Lung (tissue), 12 donors: ENCODE measurements around the gene AHRR. TPM values are rescaled to one million over a fixed set of nuclear protein-coding genes. Genes with fewer than 3 reads are reported as not detected.

Experiments
- ATAC-seq: fragments of 200-7000 bp; cut with Tn5 transposase; one replicate; pipeline ENCODE4 v1.9.1; 2020; ENCODE audit warnings: moderate number of reproducible peaks; ENCODE audit not compliant: insufficient read depth, low FRiP score
- DNase-seq, 3 donors: peaks; one replicate each; pipeline ENCODE4 v3.0.0-alpha.2; 2013 to 2017
- H3K27ac ChIP-seq, 2 donors: one replicate each; pipeline ENCODE4 v1.5.1; 2013; ENCODE audit warnings: mild to moderate bottlenecking in 2 of 2, moderate library complexity in 2 of 2, control low read depth in 1 of 2, inconsistent platforms in 1 of 2, low read depth in 1 of 2, low read length in 1 of 2
- H3K27me3 ChIP-seq, 3 donors: one replicate each; pipeline ENCODE4 v1.5.1; 2013; ENCODE audit warnings: low read length in 2 of 3; ENCODE audit not compliant: control insufficient read depth in 3 of 3, insufficient read depth in 3 of 3
- H3K36me3 ChIP-seq, 4 donors: one replicate each; pipeline ENCODE4 v1.5.1; 2013; ENCODE audit warnings: low read length in 4 of 4, mild to moderate bottlenecking in 1 of 4, moderate library complexity in 1 of 4; ENCODE audit not compliant: control insufficient read depth in 4 of 4, insufficient read depth in 4 of 4
- H3K4me1 ChIP-seq, 5 donors: one replicate each; pipeline ENCODE4 v1.5.1; 2013; ENCODE audit warnings: low read length in 5 of 5, mild to moderate bottlenecking in 2 of 5, moderate library complexity in 1 of 5; ENCODE audit not compliant: control insufficient read depth in 5 of 5, insufficient read depth in 5 of 5
- H3K4me3 ChIP-seq: one replicate; pipeline ENCODE4 v1.5.1; 2013; ENCODE audit warnings: mild to moderate bottlenecking, control low read depth, moderate library complexity
- H3K9ac ChIP-seq, 2 donors: one replicate each; pipeline ENCODE4 v1.5.1; 2013; ENCODE audit warnings: low read length in 2 of 2, control low read depth in 1 of 2; ENCODE audit not compliant: insufficient read depth in 1 of 2
- H3K9me3 ChIP-seq, 4 donors: one replicate each; pipeline ENCODE4 v1.5.1; 2013; ENCODE audit warnings: low read length in 3 of 4, mild to moderate bottlenecking in 1 of 4, moderate library complexity in 1 of 4; ENCODE audit not compliant: control insufficient read depth in 4 of 4, insufficient read depth in 3 of 4
- CTCF ChIP-seq: IDR thresholded peaks from 2 replicates; pipeline ENCODE4 v1.5.1; 2012; ENCODE audit warnings: mild to moderate bottlenecking; ENCODE audit errors: control extremely low read depth, extremely low read depth
- WGBS, 2 donors: extraction: QIAGEN DNeasy Blood & Tissue Kit; methylation state at CpG; one replicate each; pipeline ENCODE4 v1.1.7; 2013; 5-methylcytosine and 5-hydroxymethylcytosine counted together
- polyA plus RNA-seq, 2 donors: library from polyadenylated mRNA; stranded (reverse); fragments of 200-250 nt; gene quantifications; one replicate each; pipeline ENCODE4 v1.2.1, GENCODE V29; 2013
- total RNA-seq, 2 donors: library from RNA; depleted of rRNA in 1 of 2; stranded (reverse); fragments of >200 nt in 1 of 2; gene quantifications; one replicate each; pipeline ENCODE4 v1.2.1, GENCODE V29; 2014 to 2021
- donor health status: control.
- donor health status: control.
- donor health status: Bipolar disorder and iron deficiency.
- donor health status: healthy.
- donor health status: DM: yes; HTN: yes; CAD: no.

Gene AHRR
- total and polyA plus RNA-seq, 4 donors: 0.63 to 8.8 (median 2.8) TPM

- Histone ChIP-seq H3K9ac (no peak overlapping the region), H3K36me3 (no peaks in the 10 kb centered on the region), H3K4me1 (peaks cover 0 to 15% (median 0%) of the 10 kb centered on the region in 5 donors), H3K27me3 (peaks cover 5 to 57% (median 23%) of the 10 kb centered on the region in 3 donors), H3K4me3 (no peak overlapping the region), H3K9me3 (peaks cover 0 to 2% (median 0%) of the 10 kb centered on the region in 4 donors), H3K27ac (peak overlapping the region in 1 of 2 donors; percentile 26)
- 63 to 64% methylated on average over 30 of the region's 30 CpGs for WGBS, 2 donors
- DNase-seq: no peak
- TF ChIP-seq CTCF: no peak
- ATAC-seq: no peak
Measured at GRCh38 chr5:322942-323879, 1.7 kb downstream of the AHRR start.

DNA sequence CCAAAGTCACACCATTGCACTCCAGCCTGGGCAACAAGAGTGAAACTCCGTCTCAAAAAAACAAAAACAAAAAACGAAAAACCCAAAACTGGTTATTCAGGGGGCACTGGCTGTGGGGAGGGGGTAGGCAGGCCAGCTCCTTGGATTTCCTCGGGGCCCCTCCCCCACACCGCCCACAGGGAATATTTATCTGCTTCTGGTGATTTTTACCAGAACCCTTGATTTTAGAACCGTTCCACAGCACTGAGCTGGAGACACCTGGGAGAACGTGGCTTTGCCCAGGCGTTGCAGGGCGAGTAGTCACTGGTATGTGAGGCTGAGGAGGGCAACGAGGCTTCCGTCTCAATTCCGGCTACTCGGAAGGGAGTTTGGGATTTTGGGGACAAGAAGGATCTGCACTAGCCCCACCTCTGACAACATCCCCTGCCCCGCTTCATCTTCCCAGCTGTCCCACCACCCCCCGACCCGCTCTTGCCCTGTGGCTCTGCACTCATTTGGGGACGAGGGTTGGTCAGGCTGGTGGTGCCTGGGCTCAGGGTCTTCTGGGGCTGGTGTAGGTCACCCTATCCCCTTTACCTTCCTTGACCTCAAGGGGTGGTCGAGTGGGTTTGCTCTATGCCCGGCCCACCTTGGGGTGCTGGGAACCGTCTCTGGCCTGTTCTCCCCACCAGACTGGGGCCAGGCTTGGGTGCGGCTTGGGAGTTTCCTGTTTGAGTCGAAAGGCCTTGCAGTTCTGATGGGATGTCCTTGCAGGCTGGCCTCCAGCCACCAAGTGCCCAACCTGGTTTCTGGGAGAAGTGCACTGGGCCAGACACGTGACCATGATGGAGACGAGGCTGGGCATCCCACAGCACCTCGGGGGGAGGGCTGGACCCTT, 3.5 kb downstream of the AHRR start:
- no peak for TF ChIP-seq CTCF
- H3K9ac ChIP-seq: no peak overlapping the region
- peaks cover 0 to 40% (median 11%) of the 10 kb centered on the region in 3 donors for H3K27me3 ChIP-seq
- H3K4me1 ChIP-seq: peaks cover 0 to 15% (median 0%) of the 10 kb centered on the region in 5 donors
- no peak overlapping the region for H3K27ac ChIP-seq
- DNase-seq (no peak), ATAC-seq (no peak)
- no peak overlapping the region for H3K4me3 ChIP-seq
- H3K9me3 ChIP-seq: no peaks in the 10 kb centered on the region
- no peaks in the 10 kb centered on the region for H3K36me3 ChIP-seq
- WGBS, 2 donors: 80 to 85% methylated on average over 24 of the region's 24 CpGs

- DNase-seq: no peak
- no peak for ATAC-seq
- 90 to 92% methylated on average over 7 of the region's 7 CpGs for whole genome bisulfite sequencing, 2 donors
Measured at GRCh38 chr5:326109-326508, 4.6 kb downstream of the AHRR start.

More at GRCh38 chr5:326109-326508, 4.6 kb downstream of the AHRR start:
- H3K4me3 ChIP-seq: no peak overlapping the region
- H3K4me1 ChIP-seq: peaks cover 0 to 9% (median 0%) of the 10 kb centered on the region in 5 donors
- TF ChIP-seq CTCF: no peak
- H3K9me3 ChIP-seq: no peaks in the 10 kb centered on the region
- no peak overlapping the region for H3K9ac ChIP-seq
- no peak overlapping the region for H3K27ac ChIP-seq
- peaks cover 0 to 32% (median 7%) of the 10 kb centered on the region in 3 donors for H3K27me3 ChIP-seq
- H3K36me3 ChIP-seq: no peaks in the 10 kb centered on the region
